HEK293T (cell line): ENCODE data around the gene RBMS1.
A peak's percentile ranks its signal among the peaks of the same experiment; 100 is the strongest.
"Not testable (repeated sequence)": the region's sequence is repeated elsewhere in the genome, so short reads cannot be mapped to it uniquely, and the experiment has no call there.

Source experiments
- CTCF ChIA-PET: fragments of 350-600 bp; formaldehyde crosslinking; extraction: SDS; loops from one replicate; lab custom pipeline; 2021; ENCODE audit warnings: antibody characterized with exemption, inconsistent platforms; lab: Yijun Ruan, JAX
- POLR2A ChIA-PET: fragments of 350-600 bp; formaldehyde crosslinking; extraction: SDS; loops from one replicate; lab custom pipeline; 2020; ENCODE audit warnings: antibody characterized with exemption, inconsistent platforms; lab: Yijun Ruan, JAX
- DNase-seq: peaks from one replicate; pipeline ENCODE4 v3.0.0; 2012; ENCODE audit warnings: mixed read lengths; ENCODE audit errors: extremely low spot score
- ARNT ChIP-seq: fragments of 450-650 bp; IDR thresholded peaks from 2 replicates; pipeline ENCODE4 v1.6.1; 2017; ENCODE audit warnings: mild to moderate bottlenecking
- BHLHE40 ChIP-seq: fragments of 450-650 bp; IDR thresholded peaks from 2 replicates; pipeline ENCODE4 v1.6.1; 2016; ENCODE audit warnings: mild to moderate bottlenecking, moderate library complexity, borderline replicate concordance
- CTBP1 ChIP-seq: fragments of 450-650 bp; IDR thresholded peaks from 2 replicates; pipeline ENCODE4 v1.6.1; 2016; ENCODE audit warnings: borderline replicate concordance
- ELF4 ChIP-seq: fragments of 450-650 bp; IDR thresholded peaks from 2 replicates; pipeline ENCODE4 v1.6.1; 2017; ENCODE audit warnings: antibody characterized with exemption
- FOXA1 ChIP-seq: fragments of 450-650 bp; IDR thresholded peaks from 2 replicates; pipeline ENCODE4 v1.6.1; 2016; ENCODE audit warnings: mild to moderate bottlenecking
- FOXK2 ChIP-seq: fragments of 450-650 bp; IDR thresholded peaks from 2 replicates; pipeline ENCODE4 v1.6.1; 2016; ENCODE audit warnings: mild to moderate bottlenecking
- FOXM1 ChIP-seq: fragments of 450-650 bp; IDR thresholded peaks from 2 replicates; pipeline ENCODE4 v1.6.1; 2017; ENCODE audit warnings: mild to moderate bottlenecking, borderline replicate concordance
- HDGF ChIP-seq: fragments of 450-650 bp; IDR thresholded peaks from 2 replicates; pipeline ENCODE4 v1.6.1; 2017; ENCODE audit warnings: antibody characterized with exemption, borderline replicate concordance
- L3MBTL2 ChIP-seq: fragments of 450-650 bp; conservative IDR thresholded peaks from 2 replicates; pipeline ENCODE4 v1.6.1; 2016; ENCODE audit warnings: mild to moderate bottlenecking
- LEF1 ChIP-seq: fragments of 450-650 bp; IDR thresholded peaks from 2 replicates; pipeline ENCODE4 v1.6.1; 2017; ENCODE audit warnings: mild to moderate bottlenecking, borderline replicate concordance
- NFRKB ChIP-seq: fragments of 450-650 bp; IDR thresholded peaks from 2 replicates; pipeline ENCODE4 v1.6.1; 2016; ENCODE audit warnings: mild to moderate bottlenecking, moderate library complexity
- SP1 ChIP-seq: fragments of 450-650 bp; IDR thresholded peaks from 2 replicates; pipeline ENCODE4 v1.6.1; 2017
- SUZ12 ChIP-seq: fragments of 450-650 bp; IDR thresholded peaks from 2 replicates; pipeline ENCODE4 v1.6.1; 2016; ENCODE audit warnings: mild to moderate bottlenecking
- TARDBP ChIP-seq: fragments of 450-650 bp; IDR thresholded peaks from 2 replicates; pipeline ENCODE4 v1.6.1; 2016
- ZNF384 ChIP-seq: fragments of 450-650 bp; IDR thresholded peaks from 2 replicates; pipeline ENCODE4 v1.6.1; 2016
- TF ChIP-seq, protein P1 (sequence below): fragments of 450-650 bp; IDR thresholded peaks from 2 replicates; pipeline ENCODE4 v1.6.1; 2016

The RBMS1 gene

DNA sequence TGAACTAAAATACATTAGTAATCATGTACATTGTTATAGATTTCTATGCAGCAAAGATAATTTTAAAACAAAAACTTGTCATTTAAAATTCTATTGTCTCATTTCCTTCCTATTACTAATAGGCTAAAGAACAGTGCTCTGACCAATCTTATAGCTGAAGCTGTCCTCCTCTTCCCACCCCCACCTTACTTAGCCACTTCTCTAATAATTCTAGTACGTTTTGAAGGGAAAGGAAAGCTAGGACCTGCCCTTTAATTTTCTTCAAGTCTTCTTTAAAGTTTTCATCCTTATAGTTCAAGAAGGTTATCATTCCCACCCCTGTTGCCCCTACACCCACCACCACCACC is 121.6 kb downstream of the RBMS1 start:
- no peak for DNase-seq
- CTCF ChIA-PET, result no interaction called here
- TF ChIP-seq HDGF (no peak), ZNF384 (no peak), FOXA1 (no peak), CTBP1 (no peak), ARNT (no peak), LEF1 (no peak)
- TF ChIP-seq, protein P1, sequence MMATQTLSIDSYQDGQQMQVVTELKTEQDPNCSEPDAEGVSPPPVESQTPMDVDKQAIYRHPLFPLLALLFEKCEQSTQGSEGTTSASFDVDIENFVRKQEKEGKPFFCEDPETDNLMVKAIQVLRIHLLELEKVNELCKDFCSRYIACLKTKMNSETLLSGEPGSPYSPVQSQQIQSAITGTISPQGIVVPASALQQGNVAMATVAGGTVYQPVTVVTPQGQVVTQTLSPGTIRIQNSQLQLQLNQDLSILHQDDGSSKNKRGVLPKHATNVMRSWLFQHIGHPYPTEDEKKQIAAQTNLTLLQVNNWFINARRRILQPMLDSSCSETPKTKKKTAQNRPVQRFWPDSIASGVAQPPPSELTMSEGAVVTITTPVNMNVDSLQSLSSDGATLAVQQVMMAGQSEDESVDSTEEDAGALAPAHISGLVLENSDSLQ, result no peak
- POLR2A ChIA-PET, result no interaction called here

GRCh38 chr2:160371251-160372009 is 122.2 kb downstream of the RBMS1 start:
- peak; percentile 25 for DNase-seq
- TF ChIP-seq BHLHE40, result no peak
- TF ChIP-seq, protein P1, result no peak
- no peak for TF ChIP-seq FOXA1
- TF ChIP-seq ZNF384, result no peak
- no peak for TF ChIP-seq L3MBTL2
- POLR2A ChIA-PET, result no interaction called here
- CTCF ChIA-PET, result interaction anchor here (0.6 to 0.8 kb wide), 2 partner anchors 48 to 99 kb away, joined by 3 read pairs; no protein-coding TSS in a partner anchor

GRCh38 chr2:160368988-160369930 is 124.3 kb downstream of the RBMS1 start:
- CTCF ChIA-PET, result no interaction called here
- no peak for DNase-seq

GRCh38 chr2:160367887-160368286 is 125.7 kb downstream of the RBMS1 start:
- ChIA-PET CTCF (no interaction called here), POLR2A (interaction anchor here (0.5 kb wide), 1 partner anchor 35 kb away, joined by 3 read pairs; no protein-coding TSS in a partner anchor)
- TF ChIP-seq SUZ12, result no peak
- TF ChIP-seq LEF1, result no peak
- TF ChIP-seq L3MBTL2, result no peak
- no peak for TF ChIP-seq TARDBP
- no peak for TF ChIP-seq ELF4
- TF ChIP-seq BHLHE40, result no peak
- no peak for TF ChIP-seq CTBP1
- no peak for TF ChIP-seq FOXK2
- TF ChIP-seq HDGF, result no peak
- TF ChIP-seq FOXM1, result no peak
- no peak for TF ChIP-seq FOXA1
- DNase-seq, result peak; percentile 14

More at GRCh38 chr2:160368988-160369930, 124.3 kb downstream of the RBMS1 start:
- TF ChIP-seq FOXK2 (no peak), LEF1 (no peak)
- TF ChIP-seq, protein P1, result peak; percentile 11; the same call in 1 of the 2 replicates
- POLR2A ChIA-PET, result no interaction called here

- CTCF ChIA-PET, DNase-seq, POLR2A ChIA-PET: not testable (repeated sequence)
Observed at GRCh38 chr2:160367139-160367538, 126.5 kb downstream of the RBMS1 start.

- CTCF ChIA-PET, result interaction anchor here (0.7 kb wide), 1 partner anchor 170 kb away, joined by 3 read pairs; no protein-coding TSS in a partner anchor
- no peak for DNase-seq
- no peak for TF ChIP-seq FOXM1
- TF ChIP-seq TARDBP, result no peak
- no peak for TF ChIP-seq FOXA1
- TF ChIP-seq ARNT, result no peak
- no peak for TF ChIP-seq FOXK2
- TF ChIP-seq HDGF, result no peak
- TF ChIP-seq SP1, result no peak
- TF ChIP-seq SUZ12, result no peak
- no peak for TF ChIP-seq ZNF384
- no peak for TF ChIP-seq LEF1
- TF ChIP-seq ELF4, result no peak
- no peak for TF ChIP-seq BHLHE40
- no peak for TF ChIP-seq L3MBTL2
- no peak for TF ChIP-seq CTBP1
- TF ChIP-seq, protein P1, result no peak
- TF ChIP-seq NFRKB, result no peak
- POLR2A ChIA-PET, result no interaction called here
Observed at GRCh38 chr2:160366474-160366873, 127.1 kb downstream of the RBMS1 start.
